GM12878 (cell line): Measurements from ENCODE around the gene PTPRN2. TPM values are rescaled to one million over a fixed set of nuclear protein-coding genes. Genes with fewer than 3 reads are reported as not detected.

ENCODE experiments used
- ATAC-seq: fragments of 200-7000 bp; cut with Tn5 transposase; 3 replicates; pipeline ENCODE4 v1.9.1; 2020; ENCODE audit warnings: mild to moderate bottlenecking, moderate library complexity
- BruUV-seq: library from RNA; stranded (reverse); fragments of 400-500 nt; replicated peaks from 2 replicates; lab custom pipeline; 2021; lab: Mats Ljungman, UMichigan
- CTCF ChIA-PET: fragments of 300-600 bp; sonication (Branson Sonifier 250); formaldehyde crosslinking; extraction: SDS; loops from one replicate; lab custom pipeline; 2021; ENCODE audit warnings: inconsistent platforms; lab: Yijun Ruan, JAX
- POLR2A ChIA-PET: fragments of 350-600 bp; formaldehyde crosslinking; extraction: SDS; loops from one replicate; lab custom pipeline; 2021; ENCODE audit warnings: inconsistent platforms; lab: Charles Lee
- RAD21 ChIA-PET: fragments of 300-600 bp; sonication (Branson Sonifier 250); formaldehyde crosslinking; loops from one replicate; lab custom pipeline; 2023; ENCODE audit warnings: antibody characterized with exemption; ENCODE audit not compliant: unreplicated experiment; lab: Charles Lee
- SMC1A ChIA-PET: fragments of 300-600 bp; sonication (Branson Sonifier 250); formaldehyde crosslinking; loops from one replicate; lab custom pipeline; 2023; ENCODE audit not compliant: unreplicated experiment, uncharacterized antibody; lab: Charles Lee
- DNase-seq: peaks from one replicate; pipeline ENCODE4 v3.0.0-alpha.2; 2011; ENCODE audit warnings: low read depth, low spot score
- FAIRE-seq: peaks from 3 replicates; lab custom pipeline; 2011; peaks lifted over from hg19 to GRCh38; lab: Jason Lieb, UNC
- H2AFZ ChIP-seq: 2 replicates; pipeline ENCODE4 v1.6.0; 2011; ENCODE audit warnings: low read depth, low read length, control low read depth; ENCODE audit not compliant: control insufficient read depth
- H3K27ac ChIP-seq: 2 replicates; pipeline ENCODE4 v1.5.1; 2011; ENCODE audit warnings: control low read depth; ENCODE audit not compliant: control insufficient read depth, insufficient read depth
- H3K27me3 ChIP-seq, 2 experiments: replicated peaks in 1 of 2; 2 replicates each; pipeline versions ENCODE4 v1.6.0 to v1.6.1; 2011; ENCODE audit warnings: low read length in 1 of 2; ENCODE audit not compliant: control insufficient read depth in 2 of 2, insufficient read depth in 2 of 2
- H3K36me3 ChIP-seq, 2 experiments: 2 replicates each; pipeline ENCODE4 v1.5.1; 2011; ENCODE audit warnings: low read length in 1 of 2; ENCODE audit not compliant: control insufficient read depth in 2 of 2, insufficient read depth in 2 of 2
- H3K4me1 ChIP-seq: 2 replicates; pipeline ENCODE4 v1.6.1; 2011; ENCODE audit warnings: mild to moderate bottlenecking, low read length, moderate library complexity, mixed read lengths; ENCODE audit not compliant: control insufficient read depth, insufficient read depth
- H3K4me2 ChIP-seq: 2 replicates; pipeline ENCODE4 v1.6.0; 2011; ENCODE audit warnings: control low read depth; ENCODE audit not compliant: control insufficient read depth, insufficient read depth
- H3K4me3 ChIP-seq: fragments of 200-600 bp; sonication (generic); 2 replicates; pipeline ENCODE4 v1.5.1; 2016
- H3K79me2 ChIP-seq: 2 replicates; pipeline ENCODE4 v1.6.0; 2011; ENCODE audit warnings: low read length; ENCODE audit not compliant: control insufficient read depth, insufficient read depth
- H3K9ac ChIP-seq: 2 replicates; pipeline ENCODE4 v1.8.0; 2011; ENCODE audit warnings: low read length, control low read depth, mixed read lengths; ENCODE audit not compliant: control insufficient read depth, insufficient read depth
- H3K9me3 ChIP-seq: replicated peaks from 3 replicates; pipeline ENCODE4 v1.5.1; 2011; ENCODE audit warnings: mild to moderate bottlenecking, low read length; ENCODE audit not compliant: control insufficient read depth, insufficient read depth
- H4K20me1 ChIP-seq: 2 replicates; pipeline ENCODE4 v1.6.0; 2011; ENCODE audit not compliant: control insufficient read depth, insufficient read depth
- BACH1 ChIP-seq: fragments of 450-650 bp; IDR thresholded peaks from 2 replicates; pipeline ENCODE4 v1.6.1; 2017; ENCODE audit warnings: mild to moderate bottlenecking, borderline replicate concordance
- CBX5 ChIP-seq: sonication (generic); IDR thresholded peaks from 2 replicates; pipeline ENCODE4 v1.6.1; 2016; ENCODE audit warnings: low read depth, moderate library complexity, mild to moderate bottlenecking, inconsistent platforms
- CUX1 ChIP-seq: IDR thresholded peaks from 2 replicates; pipeline ENCODE4 v1.6.1; 2012; ENCODE audit warnings: improper control_type of control experiment, low read depth, low read length; ENCODE audit not compliant: insufficient replicate concordance
- EED ChIP-seq: sonication (generic); IDR thresholded peaks from 2 replicates; pipeline ENCODE4 v1.6.1; 2016; ENCODE audit warnings: antibody characterized with exemption, low read depth
- KDM1A ChIP-seq: fragments of 200-600 bp; sonication (generic); IDR thresholded peaks from 2 replicates; pipeline ENCODE4 v1.6.1; 2016; ENCODE audit warnings: borderline replicate concordance
- KLF5 ChIP-seq: fragments of 450-650 bp; IDR thresholded peaks from 2 replicates; pipeline ENCODE4 v1.6.1; 2014; ENCODE audit warnings: mild to moderate bottlenecking; ENCODE audit not compliant: partially characterized antibody
- NFYA ChIP-seq: IDR thresholded peaks from 2 replicates; pipeline ENCODE4 v1.6.1; 2011; ENCODE audit warnings: low read depth, mild to moderate bottlenecking, low read length, improper control_type of control experiment, borderline replicate concordance
- PBX3 ChIP-seq: IDR thresholded peaks from 2 replicates; pipeline ENCODE4 v1.6.1; 2011; ENCODE audit warnings: mild to moderate bottlenecking, low read depth, low read length, moderate library complexity; ENCODE audit not compliant: insufficient replicate concordance
- POLR2A ChIP-seq: IDR thresholded peaks from 2 replicates; pipeline ENCODE4 v1.6.1; 2011; ENCODE audit warnings: low read depth, mild to moderate bottlenecking, low read length
- POLR2AphosphoS2 ChIP-seq: IDR thresholded peaks from 2 replicates; pipeline ENCODE4 v1.6.1; 2011; ENCODE audit warnings: low read depth, mild to moderate bottlenecking, low read length, improper control_type of control experiment, moderate library complexity
- POLR2AphosphoS5 ChIP-seq: IDR thresholded peaks from 2 replicates; pipeline ENCODE4 v1.6.1; 2011; ENCODE audit warnings: mild to moderate bottlenecking, low read length, inconsistent platforms
- SIN3A ChIP-seq: IDR thresholded peaks from 2 replicates; pipeline ENCODE4 v1.6.1; 2012; ENCODE audit warnings: low read depth, low read length, improper control_type of control experiment
- SREBF2 ChIP-seq: IDR thresholded peaks from 2 replicates; pipeline ENCODE4 v1.6.1; 2012; ENCODE audit warnings: mild to moderate bottlenecking, low read length
- SUPT20H ChIP-seq: IDR thresholded peaks from 2 replicates; pipeline ENCODE4 v1.6.1; 2011; ENCODE audit warnings: low read depth, mild to moderate bottlenecking, low read length, moderate library complexity, borderline replicate concordance; ENCODE audit not compliant: control insufficient read depth
- YY1 ChIP-seq: IDR thresholded peaks from 2 replicates; pipeline ENCODE4 v1.6.1; 2011; ENCODE audit warnings: low read depth, mild to moderate bottlenecking, low read length
- ZBTB33 ChIP-seq: fragments of 450-650 bp; IDR thresholded peaks from 2 replicates; pipeline ENCODE4 v1.6.1; 2017; ENCODE audit warnings: mild to moderate bottlenecking
- ZSCAN29 ChIP-seq: fragments of 450-650 bp; IDR thresholded peaks from 2 replicates; pipeline ENCODE4 v1.6.1; 2017; ENCODE audit warnings: mild to moderate bottlenecking, moderate library complexity
- WGBS: methylation state at CpG from one replicate; pipeline ENCODE4 v1.1.6; 2016; ENCODE audit warnings: low lambda C conversion rate; ENCODE audit not compliant: insufficient replicate concordance, insufficient coverage; ENCODE audit errors: missing lambda C conversion rate; 5-methylcytosine and 5-hydroxymethylcytosine counted together
- in situ Hi-C: fragments of 300-500 bp; cut with MboI; formaldehyde crosslinking; loops from 9 replicates; pipeline ENCODE4 v1.14.3; 2018; ENCODE audit warnings: mixed read lengths
- intact Hi-C: fragments of 100-400 bp; cut with micrococcal nuclease; formaldehyde crosslinking; loops from one replicate; pipeline ENCODE4 v1.14.2; 2022; ENCODE audit not compliant: unreplicated experiment
- polyA plus RNA-seq, 11 experiments: library from polyadenylated mRNA; depleted of rRNA in 4 of 11; unstranded in 6 of 11; stranded (reverse) in 5 of 11; fragments of >200 nt; fragmentation: Nextera tagmentation in 4 of 11; fragmentation: Illumina TruSeq in 1 of 11; extraction: Ambion mirVana in 4 of 11; extraction: Trizol in 1 of 11; gene quantifications; 1 replicate in 1 of 11; 2 replicates in 10 of 11; pipeline versions ENCODE4 v1.2.1 to v1.2.3, GENCODE V29; 2011 to 2016; ENCODE audit warnings: inconsistent platforms in 2 of 11, missing spikeins in 2 of 11, low read depth in 1 of 11
- total RNA-seq, 4 experiments: library from RNA; depleted of rRNA in 3 of 4; stranded (reverse); fragments of >200 nt in 3 of 4; fragmentation: Illumina TruSeq in 1 of 4; extraction: Trizol in 1 of 4; gene quantifications; 2 replicates each; pipeline versions ENCODE4 v1.2.1 to v1.2.3, GENCODE V29; 2013 to 2021

The PTPRN2 gene
- total and polyA plus RNA-seq, 10 of the 15 experiments (the other 5 are each of a cell fraction or from before 2014, with no cell fraction given): 5.4 TPM; not detected in 9

- no peaks in the 10 kb centered on the region for H4K20me1 ChIP-seq
- H2AFZ ChIP-seq: no peak overlapping the region
- DNase-seq (no peak), ATAC-seq (no peak), FAIRE-seq (no peak)
- ChIA-PET SMC1A (no interaction called here), POLR2A (no interaction called here), RAD21 (no interaction called here), CTCF (no interaction called here)
- no peak overlapping the region for H3K4me3 ChIP-seq
- WGBS: 4% methylated on average over 1 of the region's 1 CpG
- no peaks in the 10 kb centered on the region for H3K79me2 ChIP-seq
- in situ Hi-C loops (no loop called here), intact Hi-C loops (no loop called here)
- H3K4me1 ChIP-seq: no peaks in the 10 kb centered on the region
- no peaks in the 10 kb centered on the region; the same call in 2 of the 3 replicates for H3K9me3 ChIP-seq
- no TSS peak for BruUV-seq
- H3K9ac ChIP-seq: no peak overlapping the region
- H3K27me3 ChIP-seq: no peaks in the 10 kb centered on the region
- H3K36me3 ChIP-seq: no peaks in the 10 kb centered on the region
- no peak overlapping the region for H3K4me2 ChIP-seq
- TF ChIP-seq KDM1A (no peak), ZSCAN29 (no peak), POLR2AphosphoS2 (no peak), EED (no peak), YY1 (no peak), POLR2A (no peak), ZBTB33 (no peak), CBX5 (no peak), KLF5 (no peak), POLR2AphosphoS5 (no peak), SIN3A (no peak), SREBF2 (no peak), SUPT20H (no peak), CUX1 (no peak), BACH1 (no peak), PBX3 (no peak), NFYA (no peak)
- H3K27ac ChIP-seq: no peak overlapping the region
Measured at GRCh38 chr7:158048569-158048968, 539.1 kb downstream of the PTPRN2 start.
